Measurements from ENCODE around the gene NBEAL1.

Gene NBEAL1

GRCh38 chr2:203237346-203238238 lies 222.9 kb downstream of the NBEAL1 start:
- DNase-seq (ENCODE audit: extremely low read depth, insufficient read length): no peak

GRCh38 chr2:203238292-203238703 lies 223.6 kb downstream of the NBEAL1 start:
- H3K36me3 ChIP-seq (ENCODE audit: control insufficient read depth, insufficient read depth, low read length): no peaks in the 10 kb centered on the region
- DNase-seq (ENCODE audit: extremely low read depth, insufficient read length): no peak
- TF ChIP-seq CTCF (IDR thresholded peaks at IDR 0.05; ENCODE audit: insufficient read depth, low read length, poor library complexity, severe bottlenecking): no peak
- no peaks in the 10 kb centered on the region for H3K27me3 ChIP-seq (replicated peaks; ENCODE audit: control insufficient read depth, insufficient read depth, low read length)
- peak overlapping the region; percentile 94 for H3K4me3 ChIP-seq (replicated peaks; ENCODE audit: low read depth, low read length)

More at GRCh38 chr2:203237346-203238238, 222.9 kb downstream of the NBEAL1 start:
- Histone ChIP-seq H3K27me3 (replicated peaks; ENCODE audit: control insufficient read depth, insufficient read depth, low read length) (no peaks in the 10 kb centered on the region), H3K36me3 (ENCODE audit: control insufficient read depth, insufficient read depth, low read length) (no peaks in the 10 kb centered on the region), H3K4me3 (replicated peaks; ENCODE audit: low read depth, low read length) (no peak overlapping the region; the same call in 1 of the 2 replicates)
- TF ChIP-seq CTCF (IDR thresholded peaks at IDR 0.05; ENCODE audit: insufficient read depth, low read length, poor library complexity, severe bottlenecking): no peak

GRCh38 chr2:203238704-203239526 lies 224.2 kb downstream of the NBEAL1 start, which contains the start of gene CYP20A1:
TSS of gene CYP20A1 (plus strand) at chr2:203239018. CDS start at chr2:203239063, 45 bp downstream.
- Histone ChIP-seq H3K36me3 (ENCODE audit: control insufficient read depth, insufficient read depth, low read length) (no peaks in the 10 kb centered on the region), H3K4me3 (replicated peaks; ENCODE audit: low read depth, low read length) (peak within 1 kb of the TSS; percentile 94), H3K27me3 (replicated peaks; ENCODE audit: control insufficient read depth, insufficient read depth, low read length) (no peaks in the 10 kb centered on the region)
- TF ChIP-seq CTCF (IDR thresholded peaks at IDR 0.05; ENCODE audit: insufficient read depth, low read length, poor library complexity, severe bottlenecking): no peak
- peak; percentile 99 for DNase-seq (ENCODE audit: extremely low read depth, insufficient read length)

DNA sequence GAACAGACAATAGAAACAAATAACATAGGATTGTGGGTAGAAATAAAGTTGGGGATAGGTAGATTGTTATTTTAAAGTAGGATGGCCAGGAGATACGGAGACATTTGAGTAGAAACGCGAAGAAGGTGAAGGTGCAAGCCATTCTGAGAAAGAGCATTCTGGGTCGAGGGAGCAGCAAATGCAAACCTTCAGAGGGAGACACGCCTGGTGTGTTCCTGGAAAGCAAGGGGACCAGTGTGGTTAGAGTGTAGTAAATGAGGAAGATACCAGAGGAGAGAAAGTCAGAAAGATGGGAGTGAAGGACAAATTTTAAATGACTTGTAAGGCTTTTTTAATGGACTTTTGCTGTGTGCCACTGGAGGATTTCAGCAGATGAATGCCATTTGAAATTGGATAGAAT lies 225.8 kb downstream of the NBEAL1 start:
- H3K4me3 ChIP-seq (replicated peaks; ENCODE audit: low read depth, low read length): peak overlapping the region; percentile 94
- no peak for TF ChIP-seq CTCF (IDR thresholded peaks at IDR 0.05; ENCODE audit: insufficient read depth, low read length, poor library complexity, severe bottlenecking)
- H3K27me3 ChIP-seq (replicated peaks; ENCODE audit: control insufficient read depth, insufficient read depth, low read length): no peaks in the 10 kb centered on the region
- no peak for DNase-seq (ENCODE audit: extremely low read depth, insufficient read length)
- H3K36me3 ChIP-seq (ENCODE audit: control insufficient read depth, insufficient read depth, low read length): no peaks in the 10 kb centered on the region

GRCh38 chr2:203242518-203242917 lies 227.8 kb downstream of the NBEAL1 start:
- Histone ChIP-seq H3K36me3 (ENCODE audit: control insufficient read depth, insufficient read depth, low read length) (no peaks in the 10 kb centered on the region), H3K4me3 (replicated peaks; ENCODE audit: low read depth, low read length) (no peak overlapping the region), H3K27me3 (replicated peaks; ENCODE audit: control insufficient read depth, insufficient read depth, low read length) (no peaks in the 10 kb centered on the region)
- no peak for DNase-seq (ENCODE audit: extremely low read depth, insufficient read length)
- no peak for TF ChIP-seq CTCF (IDR thresholded peaks at IDR 0.05; ENCODE audit: insufficient read depth, low read length, poor library complexity, severe bottlenecking)

Data from GM06990 (cell line).